ENCODE results near the gene OSBPL5.

The OSBPL5 gene

DNA sequence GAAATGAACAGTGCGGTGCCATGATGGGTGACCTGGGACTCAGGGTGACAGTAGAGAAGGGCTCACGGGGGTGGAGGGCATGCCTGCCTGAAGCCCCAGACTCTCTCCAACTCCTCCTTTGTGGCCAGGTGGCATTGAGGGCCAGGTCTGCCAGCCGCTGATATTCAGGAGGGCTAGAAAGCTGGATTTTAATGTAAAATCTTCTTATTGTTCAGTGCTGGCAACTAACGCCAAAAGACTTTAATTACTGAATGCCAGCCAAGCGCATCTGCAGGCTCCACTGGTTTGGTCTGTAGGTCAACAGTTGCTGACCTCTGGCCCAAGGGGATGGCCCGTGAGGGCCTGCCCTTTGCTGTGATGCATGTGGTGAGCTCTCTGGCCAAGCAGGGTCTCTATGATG, 43.2 kb upstream of the OSBPL5 start:
- TF ChIP-seq, protein P1, sequence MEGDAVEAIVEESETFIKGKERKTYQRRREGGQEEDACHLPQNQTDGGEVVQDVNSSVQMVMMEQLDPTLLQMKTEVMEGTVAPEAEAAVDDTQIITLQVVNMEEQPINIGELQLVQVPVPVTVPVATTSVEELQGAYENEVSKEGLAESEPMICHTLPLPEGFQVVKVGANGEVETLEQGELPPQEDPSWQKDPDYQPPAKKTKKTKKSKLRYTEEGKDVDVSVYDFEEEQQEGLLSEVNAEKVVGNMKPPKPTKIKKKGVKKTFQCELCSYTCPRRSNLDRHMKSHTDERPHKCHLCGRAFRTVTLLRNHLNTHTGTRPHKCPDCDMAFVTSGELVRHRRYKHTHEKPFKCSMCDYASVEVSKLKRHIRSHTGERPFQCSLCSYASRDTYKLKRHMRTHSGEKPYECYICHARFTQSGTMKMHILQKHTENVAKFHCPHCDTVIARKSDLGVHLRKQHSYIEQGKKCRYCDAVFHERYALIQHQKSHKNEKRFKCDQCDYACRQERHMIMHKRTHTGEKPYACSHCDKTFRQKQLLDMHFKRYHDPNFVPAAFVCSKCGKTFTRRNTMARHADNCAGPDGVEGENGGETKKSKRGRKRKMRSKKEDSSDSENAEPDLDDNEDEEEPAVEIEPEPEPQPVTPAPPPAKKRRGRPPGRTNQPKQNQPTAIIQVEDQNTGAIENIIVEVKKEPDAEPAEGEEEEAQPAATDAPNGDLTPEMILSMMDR (IDR thresholded peaks at IDR 0.05; ENCODE audit: low read depth, low read length, poor library complexity, severe bottlenecking), result no peak
- TF ChIP-seq EZH2phosphoT487 (IDR thresholded peaks at IDR 0.05; ENCODE audit: borderline replicate concordance, low read length), result no peak
- Histone ChIP-seq H3K9me3 (ENCODE audit: control insufficient read depth, insufficient read depth, low read length) (no peaks in the 10 kb centered on the region), H3K4me1 (ENCODE audit: control insufficient read depth, low read length) (no peaks in the 10 kb centered on the region), H3F3A (ENCODE audit: control insufficient read depth, insufficient read depth) (no peaks in the 10 kb centered on the region), H3K4me3 (ENCODE audit: low read length) (no peak overlapping the region), H3K36me3 (ENCODE audit: control insufficient read depth, low read length) (no peaks in the 10 kb centered on the region), H3K27me3 (ENCODE audit: control insufficient read depth, low read length) (no peaks in the 10 kb centered on the region; the same call in 1 of the 2 replicates), H3K79me2 (ENCODE audit: control insufficient read depth, low read length) (no peaks in the 10 kb centered on the region), H3K27ac (ENCODE audit: low read depth, low read length) (no peak overlapping the region), H3K9me2 (replicated peaks; ENCODE audit: control insufficient read depth, low read length) (no peaks in the 10 kb centered on the region), H3K4me2 (ENCODE audit: low read length) (no peak overlapping the region), H4K20me1 (ENCODE audit: control insufficient read depth, insufficient read depth, low read depth, low read length) (no peaks in the 10 kb centered on the region)

- H3K9me3 ChIP-seq (ENCODE audit: control insufficient read depth, insufficient read depth, low read length), result no peaks in the 10 kb centered on the region
- no peaks in the 10 kb centered on the region for H3K4me1 ChIP-seq (ENCODE audit: control insufficient read depth, low read length)
- H3K27ac ChIP-seq (ENCODE audit: low read depth, low read length), result no peak overlapping the region
- no peaks in the 10 kb centered on the region for H4K20me1 ChIP-seq (ENCODE audit: control insufficient read depth, insufficient read depth, low read depth, low read length)
- TF ChIP-seq EZH2phosphoT487 (IDR thresholded peaks at IDR 0.05; ENCODE audit: borderline replicate concordance, low read length), result no peak
- TF ChIP-seq, protein P1 (IDR thresholded peaks at IDR 0.05; ENCODE audit: low read depth, low read length, poor library complexity, severe bottlenecking), result no peak
- no peak overlapping the region for H3K4me2 ChIP-seq (ENCODE audit: low read length)
- H3K9me2 ChIP-seq (replicated peaks; ENCODE audit: control insufficient read depth, low read length), result no peaks in the 10 kb centered on the region
- H3F3A ChIP-seq (ENCODE audit: control insufficient read depth, insufficient read depth), result no peaks in the 10 kb centered on the region
- H3K4me3 ChIP-seq (ENCODE audit: low read length), result no peak overlapping the region
- no peaks in the 10 kb centered on the region; the same call in 1 of the 2 replicates for H3K27me3 ChIP-seq (ENCODE audit: control insufficient read depth, low read length)
- no peaks in the 10 kb centered on the region for H3K79me2 ChIP-seq (ENCODE audit: control insufficient read depth, low read length)
- no peaks in the 10 kb centered on the region for H3K36me3 ChIP-seq (ENCODE audit: control insufficient read depth, low read length)
These were observed 42.5 kb upstream of the OSBPL5 start for GRCh38 chr11:3207526-3208189.

DNA sequence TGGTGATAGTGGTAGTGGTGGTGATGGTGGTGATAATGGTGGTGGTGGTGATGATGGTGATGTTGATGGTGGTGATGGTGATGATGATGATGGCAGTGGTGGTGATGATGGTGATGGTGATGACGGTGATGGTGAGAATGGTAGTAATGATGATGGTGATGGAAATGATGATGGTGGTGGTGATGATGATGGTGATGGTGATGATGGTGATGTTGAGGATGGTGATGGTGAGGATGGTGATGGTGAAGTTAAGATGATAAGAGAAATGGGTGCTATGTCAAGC, 41.8 kb upstream of the OSBPL5 start:
- Histone ChIP-seq H3F3A (ENCODE audit: control insufficient read depth, insufficient read depth) (no peaks in the 10 kb centered on the region), H3K4me2 (ENCODE audit: low read length) (no peak overlapping the region), H4K20me1 (ENCODE audit: control insufficient read depth, insufficient read depth, low read depth, low read length) (no peaks in the 10 kb centered on the region), H3K9me2 (replicated peaks; ENCODE audit: control insufficient read depth, low read length) (no peaks in the 10 kb centered on the region), H3K4me3 (ENCODE audit: low read length) (no peak overlapping the region), H3K79me2 (ENCODE audit: control insufficient read depth, low read length) (no peaks in the 10 kb centered on the region), H3K36me3 (ENCODE audit: control insufficient read depth, low read length) (no peaks in the 10 kb centered on the region), H3K27ac (ENCODE audit: low read depth, low read length) (no peak overlapping the region), H3K9me3 (ENCODE audit: control insufficient read depth, insufficient read depth, low read length) (no peaks in the 10 kb centered on the region), H3K4me1 (ENCODE audit: control insufficient read depth, low read length) (no peaks in the 10 kb centered on the region), H3K27me3 (ENCODE audit: control insufficient read depth, low read length) (no peaks in the 10 kb centered on the region; the same call in 1 of the 2 replicates)
- no peak for TF ChIP-seq EZH2phosphoT487 (IDR thresholded peaks at IDR 0.05; ENCODE audit: borderline replicate concordance, low read length)
- TF ChIP-seq, protein P1 (IDR thresholded peaks at IDR 0.05; ENCODE audit: low read depth, low read length, poor library complexity, severe bottlenecking), result no peak
